K562 (cell line): ENCODE measurements around the gene CRABP2. TPM values are rescaled to one million over a fixed set of nuclear protein-coding genes. Genes with fewer than 3 reads are reported as not detected.

Experiments used
- CBX3 ChIP-seq, 2 experiments: IDR thresholded peaks; 1 replicate in 1 of 2; 2 replicates in 1 of 2; pipeline ENCODE4 v1.6.1; 2012; ENCODE audit warnings: inconsistent platforms in 2 of 2, low read length in 2 of 2, borderline replicate concordance in 1 of 2, control low read depth in 1 of 2
- CSDE1 ChIP-seq, 2 experiments: fragments of 450-650 bp; IDR thresholded peaks; 2 replicates each; pipeline ENCODE4 v1.6.1; 2016; ENCODE audit warnings: mild to moderate bottlenecking in 1 of 2
- HLTF ChIP-seq: fragments of 450-650 bp; IDR thresholded peaks from 2 replicates; pipeline ENCODE4 v1.6.1; 2016
- HNRNPK ChIP-seq: fragments of 200-400 bp; formaldehyde crosslinking; IDR thresholded peaks from one replicate; pipeline ENCODE4 v1.6.1; 2018; ENCODE audit warnings: mild to moderate bottlenecking, low read depth, low read length; ENCODE audit not compliant: poor library complexity, severe bottlenecking
- POU5F1 ChIP-seq: fragments of 150-350 bp; IDR thresholded peaks from 2 replicates; pipeline ENCODE4 v1.6.1; 2014; ENCODE audit warnings: borderline replicate concordance, low read length, low read depth, mild to moderate bottlenecking; ENCODE audit not compliant: partially characterized antibody
- RBFOX2 ChIP-seq: fragments of 200-400 bp; formaldehyde crosslinking; IDR thresholded peaks from 2 replicates; pipeline ENCODE4 v1.6.1; 2017; ENCODE audit warnings: low read depth, mild to moderate bottlenecking, low read length, moderate library complexity
- RBM17 ChIP-seq: fragments of 200-400 bp; formaldehyde crosslinking; IDR thresholded peaks from 2 replicates; pipeline ENCODE4 v1.6.1; 2017; ENCODE audit warnings: low read depth, mild to moderate bottlenecking, low read length, borderline replicate concordance
- TEAD1 ChIP-seq, 2 experiments: fragments of 450-650 bp in 1 of 2; sonication (generic) in 1 of 2; formaldehyde crosslinking; IDR thresholded peaks; 2 replicates each; pipeline versions ENCODE4 v1.4.0 to v1.8.0; 2020 to 2022; ENCODE audit warnings: mild to moderate bottlenecking in 2 of 2, missing genetic modification reagents in 1 of 2
- THRAP3 ChIP-seq: fragments of 450-650 bp; IDR thresholded peaks from 2 replicates; pipeline ENCODE4 v1.6.1; 2016; ENCODE audit warnings: mild to moderate bottlenecking, inconsistent platforms, borderline replicate concordance
- XRCC5 ChIP-seq: fragments of 200-400 bp; formaldehyde crosslinking; IDR thresholded peaks from 2 replicates; pipeline ENCODE4 v1.6.1; 2017; ENCODE audit warnings: low read depth, mild to moderate bottlenecking, low read length
- ZNF12 ChIP-seq: sonication (generic); formaldehyde crosslinking; IDR thresholded peaks from 2 replicates; pipeline ENCODE4 v1.4.0; 2020; ENCODE audit warnings: mild to moderate bottlenecking, missing genetic modification reagents
- ZNF311 ChIP-seq: fragments of 250-450 bp; sonication (Bioruptor Pico); IDR thresholded peaks from 2 replicates; pipeline ENCODE4 v1.4.0; 2020; ENCODE audit warnings: mild to moderate bottlenecking, moderate library complexity
- polyA plus RNA-seq, 8 experiments: library from polyadenylated mRNA; depleted of rRNA in 4 of 8; stranded (reverse) in 5 of 8; unstranded in 3 of 8; fragments of >200 nt; fragmentation: Nextera tagmentation in 2 of 8; fragmentation: Illumina TruSeq in 1 of 8; extraction: Ambion mirVana in 2 of 8; extraction: Trizol in 1 of 8; gene quantifications; 2 replicates each; pipeline versions ENCODE4 v1.2.1 to v1.2.3, GENCODE V29; 2011 to 2014; ENCODE audit warnings: inconsistent platforms in 1 of 8, missing spikeins in 1 of 8
- total RNA-seq, 7 experiments: library from RNA; depleted of rRNA in 6 of 7; stranded (reverse); fragments of >200 nt in 6 of 7; fragmentation: Illumina TruSeq in 2 of 7; extraction: Trizol in 2 of 7; gene quantifications; 2 replicates each; pipeline versions ENCODE4 v1.2.1 to v1.2.3, GENCODE V29; 2011 to 2021; ENCODE audit warnings: low replicate concordance in 1 of 7
- TF ChIP-seq, protein P1 (sequence below): fragments of 250-450 bp; sonication (Bioruptor Pico); IDR thresholded peaks from 2 replicates; pipeline ENCODE4 v1.9.0; 2021; ENCODE audit warnings: mild to moderate bottlenecking, inconsistent platforms
- TF ChIP-seq, protein P2 (sequence below), 2 experiments: fragments of 450-650 bp; IDR thresholded peaks; 2 replicates each; pipeline ENCODE4 v1.6.1; 2018; ENCODE audit warnings: mild to moderate bottlenecking in 2 of 2, low read depth in 1 of 2; ENCODE audit not compliant: partially characterized antibody in 2 of 2
- TF ChIP-seq, protein P3 (sequence below): sonication (generic); formaldehyde crosslinking; IDR thresholded peaks from 2 replicates; pipeline ENCODE4 v1.8.1; 2023; ENCODE audit warnings: mild to moderate bottlenecking, missing genetic modification reagents
- TF ChIP-seq, protein P4 (sequence below), 2 experiments: IDR thresholded peaks; 2 replicates each; pipeline ENCODE4 v1.6.1; 2011; ENCODE audit warnings: borderline replicate concordance in 1 of 2, control low read depth in 1 of 2, low read depth in 1 of 2, low read length in 1 of 2, mild to moderate bottlenecking in 1 of 2, mixed read lengths in 1 of 2, moderate library complexity in 1 of 2; ENCODE audit not compliant: insufficient read depth in 1 of 2, insufficient read length in 1 of 2, poor library complexity in 1 of 2, severe bottlenecking in 1 of 2; ENCODE audit errors: extremely low read depth in 1 of 2

Gene CRABP2
- total and polyA plus RNA-seq, 9 of the 15 experiments (the other 6 are each of a cell fraction or from before 2014, with no cell fraction given), result 0.30 to 2.5 (median 0.82) TPM

DNA sequence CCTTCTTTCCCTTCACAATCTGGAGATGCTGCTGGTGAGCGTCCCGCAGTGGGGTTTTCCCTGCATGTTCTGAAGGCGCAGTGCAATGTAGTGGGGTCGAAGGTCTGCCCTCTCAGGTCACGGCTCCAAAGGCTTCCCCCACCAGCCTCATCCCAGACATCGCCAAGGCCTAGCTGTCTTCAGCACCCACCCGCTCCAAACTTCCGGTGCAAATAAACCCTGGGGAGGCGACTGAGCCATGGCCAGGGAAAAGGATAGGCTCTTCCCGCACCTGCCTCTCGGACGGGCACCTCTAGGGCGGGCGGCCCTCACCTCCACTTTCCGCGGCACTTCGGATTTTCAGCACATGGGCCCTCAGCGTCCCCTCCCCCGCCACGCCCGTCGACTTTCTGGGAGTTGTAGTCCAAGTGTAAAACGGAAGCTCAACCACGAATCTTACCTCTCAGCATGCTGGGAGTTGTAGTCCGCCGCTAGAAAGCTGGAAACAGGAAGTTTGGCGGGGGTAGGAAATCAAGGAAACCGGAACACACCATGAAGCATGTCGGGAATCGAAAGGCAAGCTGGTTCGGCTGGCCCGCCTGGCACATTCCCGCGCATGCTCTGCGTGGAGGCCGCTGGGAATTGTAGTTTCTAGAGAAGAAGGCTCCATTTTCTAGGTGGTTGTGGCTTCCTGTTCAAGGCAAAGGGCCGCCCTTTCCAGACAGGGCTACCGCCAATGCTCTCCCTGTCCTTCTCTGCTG lies 35.5 kb upstream of the CRABP2 start, which contains the start of gene MRPL24 (continued):
- TF ChIP-seq CBX3 (IDR thresholded peaks at IDR 0.05; ENCODE audit: borderline replicate concordance in 1 of 2, low read length in 2 of 2) (peak in 1 of 2 experiments; percentile 54; a peak in 1 of 3 replicates), HLTF (peak; percentile 82; the same call in 1 of the 2 replicates), THRAP3 (no peak), POU5F1 (peak; percentile 92), CSDE1 (IDR thresholded peaks at IDR 0.05) (no peak), ZNF12 (CRISPR knock-in tag) (peak; percentile 63; the same call in 1 of the 2 replicates), TEAD1 (CRISPR knock-in tag; IDR thresholded peaks at IDR 0.05) (peak; percentile 65 to 74; a peak in 3 of 4 replicates), HNRNPK (no peak), RBM17 (no peak), RBFOX2 (peak; percentile 88), XRCC5 (peak; percentile 83; the same call in 1 of the 2 replicates), ZNF311 (CRISPR knock-in tag) (no peak)
- TF ChIP-seq, protein P1, sequence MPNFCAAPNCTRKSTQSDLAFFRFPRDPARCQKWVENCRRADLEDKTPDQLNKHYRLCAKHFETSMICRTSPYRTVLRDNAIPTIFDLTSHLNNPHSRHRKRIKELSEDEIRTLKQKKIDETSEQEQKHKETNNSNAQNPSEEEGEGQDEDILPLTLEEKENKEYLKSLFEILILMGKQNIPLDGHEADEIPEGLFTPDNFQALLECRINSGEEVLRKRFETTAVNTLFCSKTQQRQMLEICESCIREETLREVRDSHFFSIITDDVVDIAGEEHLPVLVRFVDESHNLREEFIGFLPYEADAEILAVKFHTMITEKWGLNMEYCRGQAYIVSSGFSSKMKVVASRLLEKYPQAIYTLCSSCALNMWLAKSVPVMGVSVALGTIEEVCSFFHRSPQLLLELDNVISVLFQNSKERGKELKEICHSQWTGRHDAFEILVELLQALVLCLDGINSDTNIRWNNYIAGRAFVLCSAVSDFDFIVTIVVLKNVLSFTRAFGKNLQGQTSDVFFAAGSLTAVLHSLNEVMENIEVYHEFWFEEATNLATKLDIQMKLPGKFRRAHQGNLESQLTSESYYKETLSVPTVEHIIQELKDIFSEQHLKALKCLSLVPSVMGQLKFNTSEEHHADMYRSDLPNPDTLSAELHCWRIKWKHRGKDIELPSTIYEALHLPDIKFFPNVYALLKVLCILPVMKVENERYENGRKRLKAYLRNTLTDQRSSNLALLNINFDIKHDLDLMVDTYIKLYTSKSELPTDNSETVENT, result peak; percentile 3; the same call in 1 of the 2 replicates
- TF ChIP-seq, protein P2, sequence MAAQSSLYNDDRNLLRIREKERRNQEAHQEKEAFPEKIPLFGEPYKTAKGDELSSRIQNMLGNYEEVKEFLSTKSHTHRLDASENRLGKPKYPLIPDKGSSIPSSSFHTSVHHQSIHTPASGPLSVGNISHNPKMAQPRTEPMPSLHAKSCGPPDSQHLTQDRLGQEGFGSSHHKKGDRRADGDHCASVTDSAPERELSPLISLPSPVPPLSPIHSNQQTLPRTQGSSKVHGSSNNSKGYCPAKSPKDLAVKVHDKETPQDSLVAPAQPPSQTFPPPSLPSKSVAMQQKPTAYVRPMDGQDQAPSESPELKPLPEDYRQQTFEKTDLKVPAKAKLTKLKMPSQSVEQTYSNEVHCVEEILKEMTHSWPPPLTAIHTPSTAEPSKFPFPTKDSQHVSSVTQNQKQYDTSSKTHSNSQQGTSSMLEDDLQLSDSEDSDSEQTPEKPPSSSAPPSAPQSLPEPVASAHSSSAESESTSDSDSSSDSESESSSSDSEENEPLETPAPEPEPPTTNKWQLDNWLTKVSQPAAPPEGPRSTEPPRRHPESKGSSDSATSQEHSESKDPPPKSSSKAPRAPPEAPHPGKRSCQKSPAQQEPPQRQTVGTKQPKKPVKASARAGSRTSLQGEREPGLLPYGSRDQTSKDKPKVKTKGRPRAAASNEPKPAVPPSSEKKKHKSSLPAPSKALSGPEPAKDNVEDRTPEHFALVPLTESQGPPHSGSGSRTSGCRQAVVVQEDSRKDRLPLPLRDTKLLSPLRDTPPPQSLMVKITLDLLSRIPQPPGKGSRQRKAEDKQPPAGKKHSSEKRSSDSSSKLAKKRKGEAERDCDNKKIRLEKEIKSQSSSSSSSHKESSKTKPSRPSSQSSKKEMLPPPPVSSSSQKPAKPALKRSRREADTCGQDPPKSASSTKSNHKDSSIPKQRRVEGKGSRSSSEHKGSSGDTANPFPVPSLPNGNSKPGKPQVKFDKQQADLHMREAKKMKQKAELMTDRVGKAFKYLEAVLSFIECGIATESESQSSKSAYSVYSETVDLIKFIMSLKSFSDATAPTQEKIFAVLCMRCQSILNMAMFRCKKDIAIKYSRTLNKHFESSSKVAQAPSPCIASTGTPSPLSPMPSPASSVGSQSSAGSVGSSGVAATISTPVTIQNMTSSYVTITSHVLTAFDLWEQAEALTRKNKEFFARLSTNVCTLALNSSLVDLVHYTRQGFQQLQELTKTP (IDR thresholded peaks at IDR 0.05; ENCODE audit: low read depth in 1 of 2, partially characterized antibody in 2 of 2), result peak in 1 of 2 experiments; percentile 99
- TF ChIP-seq, protein P3, sequence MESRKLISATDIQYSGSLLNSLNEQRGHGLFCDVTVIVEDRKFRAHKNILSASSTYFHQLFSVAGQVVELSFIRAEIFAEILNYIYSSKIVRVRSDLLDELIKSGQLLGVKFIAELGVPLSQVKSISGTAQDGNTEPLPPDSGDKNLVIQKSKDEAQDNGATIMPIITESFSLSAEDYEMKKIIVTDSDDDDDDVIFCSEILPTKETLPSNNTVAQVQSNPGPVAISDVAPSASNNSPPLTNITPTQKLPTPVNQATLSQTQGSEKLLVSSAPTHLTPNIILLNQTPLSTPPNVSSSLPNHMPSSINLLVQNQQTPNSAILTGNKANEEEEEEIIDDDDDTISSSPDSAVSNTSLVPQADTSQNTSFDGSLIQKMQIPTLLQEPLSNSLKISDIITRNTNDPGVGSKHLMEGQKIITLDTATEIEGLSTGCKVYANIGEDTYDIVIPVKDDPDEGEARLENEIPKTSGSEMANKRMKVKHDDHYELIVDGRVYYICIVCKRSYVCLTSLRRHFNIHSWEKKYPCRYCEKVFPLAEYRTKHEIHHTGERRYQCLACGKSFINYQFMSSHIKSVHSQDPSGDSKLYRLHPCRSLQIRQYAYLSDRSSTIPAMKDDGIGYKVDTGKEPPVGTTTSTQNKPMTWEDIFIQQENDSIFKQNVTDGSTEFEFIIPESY (CRISPR knock-in tag), result peak; percentile 65
- TF ChIP-seq, protein P4, sequence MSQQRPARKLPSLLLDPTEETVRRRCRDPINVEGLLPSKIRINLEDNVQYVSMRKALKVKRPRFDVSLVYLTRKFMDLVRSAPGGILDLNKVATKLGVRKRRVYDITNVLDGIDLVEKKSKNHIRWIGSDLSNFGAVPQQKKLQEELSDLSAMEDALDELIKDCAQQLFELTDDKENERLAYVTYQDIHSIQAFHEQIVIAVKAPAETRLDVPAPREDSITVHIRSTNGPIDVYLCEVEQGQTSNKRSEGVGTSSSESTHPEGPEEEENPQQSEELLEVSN (IDR thresholded peaks at IDR 0.05; ENCODE audit: borderline replicate concordance in 1 of 2, extremely low read depth in 1 of 2, insufficient read depth in 1 of 2, insufficient read length in 1 of 2, low read depth in 1 of 2, low read length in 1 of 2, poor library complexity in 1 of 2, severe bottlenecking in 1 of 2), result peak; percentile 88 to 94
